Liver (tissue), 3 donors: Measurements from ENCODE around the gene CELSR2.

Experiments
- RAD21 ChIP-seq, 2 donors: IDR thresholded peaks; 2 replicates each; pipeline ENCODE4 v1.6.1; 2016; ENCODE audit warnings: antibody characterized with exemption in 2 of 2, mild to moderate bottlenecking in 2 of 2
- TF ChIP-seq, protein P1 (sequence below): IDR thresholded peaks from 2 replicates; pipeline ENCODE4 v1.6.1; 2016; ENCODE audit warnings: antibody characterized with exemption, mild to moderate bottlenecking
- TF ChIP-seq, protein P2 (sequence below): fragments of 150-350 bp; IDR thresholded peaks from 2 replicates; pipeline ENCODE4 v1.5.1; 2017; ENCODE audit warnings: improper control_type of control experiment, low read depth, low read length; ENCODE audit not compliant: missing input control
- donor health status: healthy.
- donor health status: healthy.

DNA sequence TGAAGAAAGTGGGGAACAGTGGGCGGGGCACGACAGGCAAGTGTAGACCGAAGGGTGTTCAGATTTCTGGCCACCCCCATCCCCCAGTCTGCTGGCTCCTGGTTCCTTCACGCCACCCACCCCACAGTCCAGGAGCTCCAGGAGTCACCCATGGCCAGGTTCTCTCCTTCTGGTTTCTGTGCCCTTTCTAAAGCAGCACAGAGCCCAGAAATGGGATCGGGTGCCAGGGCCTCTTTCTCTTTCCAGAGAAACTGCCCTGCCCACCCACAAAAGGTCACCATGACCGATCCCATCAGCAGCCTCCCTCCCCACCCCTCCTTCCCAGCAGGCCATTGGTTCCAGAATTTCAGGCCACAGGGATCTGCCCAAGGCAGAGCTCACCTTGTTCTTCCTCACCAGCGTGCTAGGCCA lies 3.2 kb upstream of the CELSR2 start:
- no peak for TF ChIP-seq RAD21 (IDR thresholded peaks at IDR 0.05)
- TF ChIP-seq, protein P1, sequence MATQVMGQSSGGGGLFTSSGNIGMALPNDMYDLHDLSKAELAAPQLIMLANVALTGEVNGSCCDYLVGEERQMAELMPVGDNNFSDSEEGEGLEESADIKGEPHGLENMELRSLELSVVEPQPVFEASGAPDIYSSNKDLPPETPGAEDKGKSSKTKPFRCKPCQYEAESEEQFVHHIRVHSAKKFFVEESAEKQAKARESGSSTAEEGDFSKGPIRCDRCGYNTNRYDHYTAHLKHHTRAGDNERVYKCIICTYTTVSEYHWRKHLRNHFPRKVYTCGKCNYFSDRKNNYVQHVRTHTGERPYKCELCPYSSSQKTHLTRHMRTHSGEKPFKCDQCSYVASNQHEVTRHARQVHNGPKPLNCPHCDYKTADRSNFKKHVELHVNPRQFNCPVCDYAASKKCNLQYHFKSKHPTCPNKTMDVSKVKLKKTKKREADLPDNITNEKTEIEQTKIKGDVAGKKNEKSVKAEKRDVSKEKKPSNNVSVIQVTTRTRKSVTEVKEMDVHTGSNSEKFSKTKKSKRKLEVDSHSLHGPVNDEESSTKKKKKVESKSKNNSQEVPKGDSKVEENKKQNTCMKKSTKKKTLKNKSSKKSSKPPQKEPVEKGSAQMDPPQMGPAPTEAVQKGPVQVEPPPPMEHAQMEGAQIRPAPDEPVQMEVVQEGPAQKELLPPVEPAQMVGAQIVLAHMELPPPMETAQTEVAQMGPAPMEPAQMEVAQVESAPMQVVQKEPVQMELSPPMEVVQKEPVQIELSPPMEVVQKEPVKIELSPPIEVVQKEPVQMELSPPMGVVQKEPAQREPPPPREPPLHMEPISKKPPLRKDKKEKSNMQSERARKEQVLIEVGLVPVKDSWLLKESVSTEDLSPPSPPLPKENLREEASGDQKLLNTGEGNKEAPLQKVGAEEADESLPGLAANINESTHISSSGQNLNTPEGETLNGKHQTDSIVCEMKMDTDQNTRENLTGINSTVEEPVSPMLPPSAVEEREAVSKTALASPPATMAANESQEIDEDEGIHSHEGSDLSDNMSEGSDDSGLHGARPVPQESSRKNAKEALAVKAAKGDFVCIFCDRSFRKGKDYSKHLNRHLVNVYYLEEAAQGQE, result no peak
- TF ChIP-seq, protein P2, sequence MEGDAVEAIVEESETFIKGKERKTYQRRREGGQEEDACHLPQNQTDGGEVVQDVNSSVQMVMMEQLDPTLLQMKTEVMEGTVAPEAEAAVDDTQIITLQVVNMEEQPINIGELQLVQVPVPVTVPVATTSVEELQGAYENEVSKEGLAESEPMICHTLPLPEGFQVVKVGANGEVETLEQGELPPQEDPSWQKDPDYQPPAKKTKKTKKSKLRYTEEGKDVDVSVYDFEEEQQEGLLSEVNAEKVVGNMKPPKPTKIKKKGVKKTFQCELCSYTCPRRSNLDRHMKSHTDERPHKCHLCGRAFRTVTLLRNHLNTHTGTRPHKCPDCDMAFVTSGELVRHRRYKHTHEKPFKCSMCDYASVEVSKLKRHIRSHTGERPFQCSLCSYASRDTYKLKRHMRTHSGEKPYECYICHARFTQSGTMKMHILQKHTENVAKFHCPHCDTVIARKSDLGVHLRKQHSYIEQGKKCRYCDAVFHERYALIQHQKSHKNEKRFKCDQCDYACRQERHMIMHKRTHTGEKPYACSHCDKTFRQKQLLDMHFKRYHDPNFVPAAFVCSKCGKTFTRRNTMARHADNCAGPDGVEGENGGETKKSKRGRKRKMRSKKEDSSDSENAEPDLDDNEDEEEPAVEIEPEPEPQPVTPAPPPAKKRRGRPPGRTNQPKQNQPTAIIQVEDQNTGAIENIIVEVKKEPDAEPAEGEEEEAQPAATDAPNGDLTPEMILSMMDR, result no peak
